ENCODE measurements around the gene DNAH10. TPM values are rescaled to one million over a fixed set of nuclear protein-coding genes. Genes with fewer than 3 reads are reported as not detected.

DNAH10 gene
- total and polyA plus RNA-seq, 2 of the 4 experiments (the other 2 are of a cell fraction) = 0.18 to 0.22 TPM

- in situ Hi-C loops (cut with MboI; ENCODE audit: low sequenced_read_pairs) (no loop called here), dilution Hi-C loops (cut with HindIII; ENCODE audit: low sequenced_read_pairs, unreplicated experiment) (no loop called here), intact Hi-C loops (cut with micrococcal nuclease) (loop anchor here (1.0 kb wide), 1 partner anchor 9 kb away; no protein-coding TSS in a partner anchor)
- no peak overlapping the region for H2BK120ac ChIP-seq (ENCODE audit: low read depth, low read length)
- no peak overlapping the region for H3K27ac ChIP-seq (ENCODE audit: insufficient read depth, low read length)
- H3K4me1 ChIP-seq (ENCODE audit: control insufficient read depth, insufficient read depth, low read length) = peaks cover 4% of the 10 kb centered on the region; the same call in 1 of the 2 replicates
- 85% methylated on average over 5 of the region's 12 CpGs; no CpG with 5 or more reads in 1 of the 2 experiments for WGBS, 2 experiments (ENCODE audit: extremely low coverage in 2 of 2, insufficient read length in 1 of 2)
- H3K56ac ChIP-seq (ENCODE audit: extremely low read depth, insufficient read depth, low read length) = no peak overlapping the region
- no peak for DNase-seq
- no peak overlapping the region for H2BK15ac ChIP-seq (ENCODE audit: low read depth, low read length)
- H4K20me1 ChIP-seq (ENCODE audit: insufficient read depth, low read length) = peaks cover 11% of the 10 kb centered on the region; the same call in 1 of the 2 replicates
- no peak overlapping the region for H2AK5ac ChIP-seq (ENCODE audit: low read depth, low read length)
- no peak overlapping the region for H2AK9ac ChIP-seq (replicated peaks; ENCODE audit: low read depth, low read length, poor library complexity)
- POLR2A ChIA-PET (ENCODE audit: unreplicated experiment) = no interaction called here
- no peak overlapping the region for H3K9ac ChIP-seq (ENCODE audit: low read depth, low read length)
- CTCF ChIA-PET = no interaction called here
- no peaks in the 10 kb centered on the region for H3K9me3 ChIP-seq (ENCODE audit: control insufficient read depth, insufficient read depth, low read length)
- no TSS peak for BruUV-seq (replicated peaks)
- no peak overlapping the region for H3K23ac ChIP-seq (ENCODE audit: low read depth, low read length)
- H3K18ac ChIP-seq (ENCODE audit: low read depth, low read length) = no peak overlapping the region
- H3K9me1 ChIP-seq (ENCODE audit: insufficient read depth, low read length) = peaks cover 17% of the 10 kb centered on the region
- no peak overlapping the region for H3K4me3 ChIP-seq (ENCODE audit: insufficient read depth, low read depth, low read length)
- H3K27me3 ChIP-seq (ENCODE audit: control insufficient read depth, insufficient read depth, low read length) = no peaks in the 10 kb centered on the region
- H2AFZ ChIP-seq (replicated peaks; ENCODE audit: low read length, poor library complexity) = no peak overlapping the region
- peaks cover 2% of the 10 kb centered on the region; the same call in 1 of the 2 replicates for H3K36me3 ChIP-seq (ENCODE audit: control insufficient read depth, insufficient read depth, low read length)
- ATAC-seq (ENCODE audit: low read depth) = no peak
- no peak overlapping the region for H2BK20ac ChIP-seq (ENCODE audit: low read depth, low read length)
- H4K91ac ChIP-seq (ENCODE audit: insufficient read depth, low read depth, low read length) = no peak overlapping the region
- no peak overlapping the region for H4K8ac ChIP-seq (ENCODE audit: low read depth in 2 of 2, low read length in 2 of 2)
- H3K4ac ChIP-seq (ENCODE audit: low read depth, low read length) = no peak overlapping the region
- no peak overlapping the region for H2BK5ac ChIP-seq (ENCODE audit: low read depth, low read length, poor library complexity, severe bottlenecking)
- no peak overlapping the region for H3K4me2 ChIP-seq (ENCODE audit: low read depth, low read length)
- H3K79me1 ChIP-seq (ENCODE audit: low read depth in 1 of 2, low read length in 2 of 2) = peaks cover 34 to 73% of the 10 kb centered on the region in 2 experiments
- H4K5ac ChIP-seq (ENCODE audit: low read depth, low read length) = no peak overlapping the region
- H3K14ac ChIP-seq (replicated peaks; ENCODE audit: low read depth, low read length) = no peak overlapping the region
- no peak for TF ChIP-seq BHLHE40 (IDR thresholded peaks at IDR 0.05; ENCODE audit: low read depth, low read length)
- TF ChIP-seq RCOR1 (IDR thresholded peaks at IDR 0.05; ENCODE audit: insufficient replicate concordance, low read length) = no peak
- no peak for TF ChIP-seq RAD21 (IDR thresholded peaks at IDR 0.05; ENCODE audit: low read length)
- no peak for TF ChIP-seq CHD1 (IDR thresholded peaks at IDR 0.05; ENCODE audit: low read depth, low read length)
- TF ChIP-seq USF2 (IDR thresholded peaks at IDR 0.05; ENCODE audit: low read depth, low read length) = no peak
- TF ChIP-seq MXI1 (IDR thresholded peaks at IDR 0.05; ENCODE audit: borderline replicate concordance, low read depth, low read length) = no peak
- TF ChIP-seq POLR2A (IDR thresholded peaks at IDR 0.05; ENCODE audit: low read depth, low read length) = no peak
- TF ChIP-seq RFX5 (IDR thresholded peaks at IDR 0.05; ENCODE audit: low read depth, low read length) = no peak
- TF ChIP-seq CTCF (conservative IDR thresholded peaks at IDR 0.05; ENCODE audit: low read depth, low read length) = no peak
- TF ChIP-seq MAFK (IDR thresholded peaks at IDR 0.05; ENCODE audit: low read depth, low read length) = no peak
- no peak for TF ChIP-seq ELK1 (IDR thresholded peaks at IDR 0.05; ENCODE audit: borderline replicate concordance, low read depth, low read length)
- TF ChIP-seq SMC3 (IDR thresholded peaks at IDR 0.05; ENCODE audit: low read depth, low read length) = no peak
- no peak for TF ChIP-seq FOS (IDR thresholded peaks at IDR 0.05; ENCODE audit: low read depth, low read length)
- TF ChIP-seq NFE2L2 (IDR thresholded peaks at IDR 0.05; ENCODE audit: low read depth, low read length) = no peak
- TF ChIP-seq MAZ (IDR thresholded peaks at IDR 0.05; ENCODE audit: borderline replicate concordance, low read depth, low read length) = no peak
Observed at GRCh38 chr12:123961585-123962345, 199.7 kb downstream of the DNAH10 start.
